Measurements from ENCODE around the gene BAG3.

- no peak for TF ChIP-seq CTCF (conservative IDR thresholded peaks at IDR 0.05)
- TF ChIP-seq EZH2 (IDR thresholded peaks at IDR 0.05; ENCODE audit: low read depth) = no peak
Measured at GRCh38 chr10:119680050-119680449, 28.9 kb downstream of the BAG3 start.
